Measurements from ENCODE around the gene PTPN23.

PTPN23 gene

GRCh38 chr3:47420511-47421484 is 40.0 kb downstream of the PTPN23 start:
- peak; percentile 88 for DNase-seq (ENCODE audit: low spot score)

DNA sequence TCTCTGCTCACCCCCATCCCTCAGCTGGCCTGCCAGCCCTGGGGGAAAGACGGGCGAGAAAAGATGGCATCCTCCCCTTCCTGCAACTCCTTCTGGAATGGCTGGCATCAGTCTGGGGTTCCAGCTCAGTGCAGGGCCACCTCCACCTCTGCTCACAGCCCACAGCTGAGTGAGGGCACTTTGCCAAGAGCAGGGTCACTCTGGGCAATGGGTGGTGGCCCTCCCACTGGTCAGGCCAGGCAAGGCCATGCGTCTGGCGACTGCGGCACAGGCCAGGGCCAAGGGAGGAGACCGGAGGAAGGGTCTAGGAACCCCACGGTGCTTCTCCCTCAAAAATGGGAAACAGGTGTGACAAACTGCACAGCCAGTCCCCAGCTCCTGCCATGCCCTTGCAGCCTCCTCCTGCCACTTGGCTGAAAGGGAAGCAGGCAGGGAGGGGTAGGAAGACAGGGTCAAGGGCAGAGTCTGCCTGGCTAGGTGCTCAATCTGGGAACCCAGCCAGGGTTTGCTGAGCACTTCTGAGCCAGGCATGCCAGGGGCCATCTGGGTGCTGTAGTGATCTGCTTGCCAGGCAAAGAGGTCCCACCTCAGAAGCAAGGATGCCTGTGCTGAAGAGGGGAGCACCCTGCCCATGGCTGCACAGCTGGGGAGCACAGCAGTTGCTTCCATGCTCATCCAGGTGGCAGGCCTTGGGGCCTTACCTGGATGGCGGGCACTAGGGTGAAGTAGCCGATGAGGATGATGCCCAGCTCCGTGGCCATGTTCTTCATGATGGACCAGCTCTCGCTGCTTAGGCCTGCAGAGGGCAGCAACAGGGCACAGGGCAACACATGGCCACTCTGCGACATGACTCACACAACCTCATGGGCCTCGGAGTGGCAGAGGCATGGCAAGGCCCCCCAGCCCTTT is 41.2 kb downstream of the PTPN23 start:
- DNase-seq (ENCODE audit: low spot score), result no peak

DNA sequence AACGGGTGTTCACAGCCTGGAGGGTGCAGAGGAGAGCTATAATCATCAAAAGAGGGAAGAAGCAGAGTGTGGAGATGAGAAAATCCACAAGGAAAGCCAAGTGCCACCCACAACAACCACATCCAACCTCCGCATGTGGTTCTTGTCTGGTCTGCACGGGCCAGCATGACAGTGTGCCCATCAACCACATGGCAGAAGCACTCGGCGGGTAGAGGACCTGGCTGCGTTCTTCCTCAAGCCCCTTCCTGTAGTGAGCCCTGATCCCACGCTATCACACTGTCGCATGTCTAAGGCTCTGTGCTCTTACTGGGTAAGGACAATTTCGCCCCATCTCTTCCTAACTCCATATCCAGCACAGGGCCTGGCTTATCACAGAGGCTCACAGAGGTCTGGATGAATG is 41.9 kb downstream of the PTPN23 start:
- DNase-seq (ENCODE audit: low spot score), result no peak

DNA sequence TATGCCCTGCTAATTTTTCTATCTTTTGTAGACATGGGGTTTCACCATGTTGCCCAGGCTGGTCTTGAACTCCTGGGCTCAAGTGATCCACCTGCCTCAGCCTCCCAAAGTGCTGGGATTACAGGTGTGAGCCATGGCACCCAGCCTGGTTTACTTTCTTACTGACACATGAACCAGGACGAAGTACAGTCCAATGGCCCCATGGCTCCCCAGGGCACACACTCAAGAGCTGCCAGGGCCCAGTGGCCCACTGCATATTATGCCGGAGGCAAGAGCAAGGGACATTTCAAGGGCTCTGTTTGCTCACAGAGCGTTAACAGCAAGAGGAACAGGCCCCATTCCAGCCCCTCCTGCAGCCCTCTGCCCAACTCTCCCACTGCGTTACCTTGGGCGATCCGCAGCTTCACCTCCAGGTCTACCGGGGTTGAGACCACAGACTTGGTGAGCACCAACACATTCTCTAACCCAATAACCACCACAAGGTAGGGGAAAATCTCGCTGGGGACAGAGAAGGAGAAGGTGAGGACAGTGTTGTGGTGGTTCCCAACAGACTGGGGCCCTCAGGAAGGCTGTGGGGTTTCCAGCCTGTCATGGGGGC is 42.8 kb downstream of the PTPN23 start:
- no peak for DNase-seq (ENCODE audit: low spot score)

- DNase-seq (ENCODE audit: low spot score), result no peak
Measured at GRCh38 chr3:47424434-47425382, 43.9 kb downstream of the PTPN23 start.

- DNase-seq (ENCODE audit: low spot score), result no peak
Measured at GRCh38 chr3:47425383-47425778, 44.6 kb downstream of the PTPN23 start.

DNA sequence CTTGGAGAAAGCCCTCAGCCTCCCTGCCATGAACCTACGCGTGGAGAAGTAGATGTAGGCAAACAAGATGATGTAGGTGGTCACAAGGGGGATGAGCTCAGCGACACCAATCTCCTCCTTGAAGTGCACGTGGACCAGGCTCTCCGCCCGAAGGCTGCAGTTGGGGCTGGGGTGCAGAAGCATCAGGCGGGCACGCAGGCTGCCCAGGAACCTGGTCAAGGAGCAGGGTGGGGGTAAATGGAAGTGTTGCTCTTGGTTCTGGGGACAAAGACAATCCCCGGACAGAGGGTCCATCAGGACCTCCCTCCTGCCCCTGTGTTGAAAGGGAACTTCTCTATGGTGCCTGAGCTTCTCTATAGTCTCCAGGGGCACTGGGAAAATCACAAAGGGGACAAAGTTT is 45.1 kb downstream of the PTPN23 start:
- DNase-seq (ENCODE audit: low spot score), result no peak

DNA sequence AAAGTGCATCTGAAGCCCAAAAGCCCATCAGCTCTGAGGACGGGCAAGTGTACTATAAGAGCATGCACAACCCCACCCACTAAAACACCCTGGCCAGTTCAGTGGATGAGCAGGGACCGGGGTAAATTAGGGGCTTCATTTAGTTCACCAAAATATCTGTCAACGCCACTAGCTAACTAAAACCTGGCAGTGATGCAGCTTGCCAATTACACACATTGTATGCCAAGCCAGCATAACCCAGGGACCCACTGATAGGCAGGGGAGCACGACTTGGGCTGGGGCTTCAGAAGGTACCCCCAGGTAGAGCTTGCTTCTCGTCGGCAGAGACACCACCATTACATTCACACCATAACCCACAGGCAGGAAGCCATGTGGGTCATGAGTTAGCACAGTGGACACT is 47.0 kb downstream of the PTPN23 start:
- DNase-seq (ENCODE audit: low spot score), result no peak

GRCh38 chr3:47428662-47429061 is 47.8 kb downstream of the PTPN23 start:
- no peak for DNase-seq (ENCODE audit: low spot score)

DNA sequence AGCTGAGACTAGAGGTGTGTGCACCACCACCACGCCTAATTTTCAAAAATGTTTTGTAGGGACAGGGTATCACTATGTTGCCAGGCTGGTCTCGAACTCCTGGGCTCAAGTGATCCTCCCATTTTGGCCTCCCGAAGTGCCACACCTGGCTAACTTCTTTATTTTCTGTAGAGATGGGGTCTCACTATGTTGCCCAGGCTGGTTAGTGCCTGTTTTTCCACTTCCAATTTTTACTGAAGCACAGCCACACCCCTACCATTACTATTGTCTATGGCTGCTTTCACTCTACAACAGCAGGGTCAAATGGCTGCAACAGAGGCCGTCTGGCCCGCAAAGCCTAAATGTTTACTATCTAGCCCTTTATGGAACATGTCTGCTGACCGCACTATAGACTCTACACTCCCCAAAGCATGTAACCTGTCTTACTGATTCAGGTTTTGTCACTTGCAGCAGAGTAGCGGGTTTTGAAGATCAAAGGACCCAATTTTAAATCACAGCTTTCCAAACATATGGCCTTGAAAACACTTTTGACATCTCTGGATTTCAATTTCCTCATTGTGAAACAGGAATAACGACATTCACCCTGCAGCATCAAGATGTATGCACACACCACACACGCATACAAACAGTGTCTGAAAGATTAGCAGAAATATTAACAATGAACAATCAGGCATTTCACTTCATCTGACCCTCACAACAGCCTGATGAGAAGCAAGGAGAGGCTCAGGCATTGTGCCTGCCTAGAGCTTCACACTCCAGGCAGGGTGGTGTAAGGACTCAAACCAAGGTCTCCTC is 48.9 kb downstream of the PTPN23 start:
- DNase-seq (ENCODE audit: low spot score), result no peak

DNA sequence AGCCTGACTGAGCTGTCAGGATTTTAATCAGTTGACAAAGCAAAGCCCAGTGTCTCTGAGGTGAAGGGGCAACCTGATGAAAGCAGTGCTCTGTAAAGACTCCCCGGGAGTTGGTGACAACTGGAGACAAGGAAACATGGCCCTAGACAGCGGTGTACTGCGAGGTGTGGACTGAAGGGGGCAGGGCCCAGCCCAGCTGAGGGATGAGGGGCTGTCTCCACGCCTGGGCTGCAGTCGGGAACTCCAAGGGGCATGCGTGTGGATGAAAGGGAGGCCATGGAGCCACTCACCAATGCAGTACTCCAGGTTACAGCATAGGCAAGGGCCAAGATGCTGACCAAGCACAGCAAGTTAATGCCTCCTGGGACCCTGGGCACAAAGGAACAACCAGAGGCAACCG is 49.8 kb downstream of the PTPN23 start:
- no peak for DNase-seq (ENCODE audit: low spot score)

GRCh38 chr3:47431225-47431624 is 50.4 kb downstream of the PTPN23 start:
- DNase-seq (ENCODE audit: low spot score), result no peak

DNA sequence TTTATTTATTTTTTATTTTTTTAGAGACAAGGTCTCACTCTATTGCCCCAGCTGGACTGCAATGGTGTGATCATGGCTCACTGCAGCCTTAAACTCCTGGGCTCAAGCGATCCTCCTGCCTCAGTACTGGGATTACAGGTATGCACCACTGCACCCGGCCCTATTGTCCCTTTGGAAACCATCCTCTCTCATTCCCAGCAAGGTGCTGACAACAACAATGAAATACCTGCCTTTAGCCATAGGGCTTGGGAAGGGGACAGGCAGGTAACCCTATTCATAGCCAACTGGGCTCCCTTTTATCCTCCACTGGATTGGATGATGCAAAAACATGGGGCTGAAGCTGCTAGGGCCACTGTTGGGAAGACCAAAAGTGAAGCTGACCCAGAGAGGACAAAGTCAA is 51.9 kb downstream of the PTPN23 start:
- DNase-seq (ENCODE audit: low spot score), result no peak

- DNase-seq (ENCODE audit: low spot score), result no peak
Measured at GRCh38 chr3:47433796-47434195, 53.0 kb downstream of the PTPN23 start.

DNA sequence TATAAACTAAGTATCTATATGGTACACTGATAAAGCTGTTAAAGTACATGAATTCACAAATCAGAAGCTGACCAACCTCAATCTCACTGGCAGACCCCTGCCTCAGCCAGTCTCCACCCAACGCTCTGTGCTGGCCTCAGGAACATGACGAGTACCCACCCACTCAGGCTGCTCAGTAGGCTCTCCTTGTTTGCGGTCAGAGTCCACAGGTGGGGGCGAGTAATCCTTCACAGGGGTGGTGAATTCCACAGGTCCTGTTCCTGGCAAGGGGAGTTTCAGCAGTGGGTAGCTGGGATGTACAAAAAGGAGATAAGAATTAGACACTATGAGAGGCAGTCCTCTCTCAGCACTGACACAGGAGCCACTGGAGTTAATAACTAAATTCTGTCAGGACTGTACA is 54.0 kb downstream of the PTPN23 start:
- DNase-seq (ENCODE audit: low spot score), result no peak

DNA sequence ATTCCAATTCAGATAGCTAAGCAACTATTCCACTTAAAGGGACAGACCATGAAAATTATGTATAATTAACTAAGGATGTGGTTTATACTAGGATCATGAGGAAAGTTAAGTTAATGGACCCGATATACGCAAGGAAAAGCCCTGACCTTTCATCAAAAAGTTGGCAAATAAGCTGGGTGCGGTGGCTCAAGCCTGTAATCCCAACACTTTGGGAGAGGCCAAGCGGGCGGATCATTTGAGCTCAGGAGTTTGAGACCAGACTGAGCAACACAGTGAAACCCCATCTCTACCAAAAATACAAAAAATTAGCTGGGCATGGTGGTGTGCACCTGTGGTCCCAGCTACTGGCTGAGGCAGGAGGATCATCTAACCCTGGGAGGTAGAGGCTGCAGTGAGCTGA is 55.4 kb downstream of the PTPN23 start:
- no peak for DNase-seq (ENCODE audit: low spot score)

DNA sequence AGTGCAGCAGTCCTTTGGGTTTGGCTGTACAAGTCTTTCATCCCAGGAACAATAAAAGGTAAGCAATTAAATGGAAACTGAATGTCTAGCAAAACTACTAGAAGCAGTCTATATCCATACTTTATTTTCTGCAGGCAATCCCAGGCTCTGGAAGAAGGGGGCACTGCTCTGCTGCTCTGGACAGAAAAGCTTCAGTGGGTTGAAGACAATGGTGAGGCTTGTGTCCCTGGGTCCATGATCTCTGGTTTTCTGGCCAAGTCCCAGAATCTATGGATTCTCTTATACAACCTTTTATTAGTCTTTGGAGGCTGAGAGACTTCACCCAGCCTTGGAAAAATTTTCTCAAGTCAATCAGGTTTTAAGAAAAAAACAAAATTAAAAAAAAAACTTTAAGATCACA is 59.3 kb downstream of the PTPN23 start:
- no peak for DNase-seq (ENCODE audit: low spot score)

GRCh38 chr3:47441796-47442551 is 61.2 kb downstream of the PTPN23 start:
- DNase-seq (ENCODE audit: low spot score), result no peak

DNA sequence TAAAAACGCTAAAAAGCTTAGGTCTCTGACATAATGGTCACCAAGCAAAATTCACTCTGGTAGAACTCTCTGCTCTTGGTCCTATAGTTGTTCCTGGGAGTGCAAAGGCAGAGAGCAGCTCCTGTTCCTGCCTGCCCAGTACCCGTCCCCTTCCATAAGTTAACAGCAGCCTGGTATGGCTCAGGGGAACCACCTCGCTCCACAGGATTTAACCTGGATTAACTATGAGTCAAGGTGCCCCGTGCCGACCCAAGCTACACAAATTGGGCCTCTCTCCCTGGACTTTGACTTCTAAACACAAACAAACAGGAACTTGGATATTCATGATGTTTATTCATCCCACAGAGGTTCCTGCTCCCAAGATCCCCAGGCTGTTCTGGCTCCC is 62.8 kb downstream of the PTPN23 start:
- no peak for DNase-seq (ENCODE audit: low spot score)

GRCh38 chr3:47444103-47444502 is 63.3 kb downstream of the PTPN23 start:
- DNase-seq (ENCODE audit: low spot score), result no peak
